Activated CD8-positive, alpha-beta T cell treated with anti-CD3 and anti-CD28 coated beads, Interleukin-2, amount 10 ng/mL, durations not matched to agents 7 days and 5 days (primary cell): Measurements from ENCODE around the gene IFIT3. TPM values are rescaled to one million over a fixed set of nuclear protein-coding genes. Genes with fewer than 3 reads are reported as not detected.

Experiments used
- ATAC-seq: fragments of 150-1000 bp; cut with Tn5 transposase; one replicate; pipeline ENCODE4 v1.10.0; 2021; ENCODE audit warnings: moderate library complexity
- CTCF ChIA-PET: fragments of 350-600 bp; sonication (Branson Sonifier 250); formaldehyde crosslinking; loops from one replicate; lab custom pipeline; 2021; ENCODE audit warnings: antibody characterized with exemption; lab: Charles Lee
- POLR2A ChIA-PET: fragments of 350-600 bp; sonication (Branson Sonifier 250); formaldehyde crosslinking; loops from one replicate; lab custom pipeline; 2021; ENCODE audit warnings: antibody characterized with exemption; lab: Charles Lee
- DNase-seq: peaks from one replicate; pipeline ENCODE4 v3.0.0-alpha.2; 2020
- H3K27ac Mint-ChIP-seq: one replicate; pipeline ENCODE4 v1.8.0; 2021; ENCODE audit warnings: mild to moderate bottlenecking, mixed read lengths
- H3K27me3 Mint-ChIP-seq: one replicate; pipeline ENCODE4 v1.8.0; 2021; ENCODE audit warnings: low read depth, mixed read lengths
- H3K36me3 Mint-ChIP-seq: one replicate; pipeline ENCODE4 v1.8.0; 2021; ENCODE audit warnings: low read depth, mixed read lengths
- H3K4me1 Mint-ChIP-seq: one replicate; pipeline ENCODE4 v1.8.0; 2021; ENCODE audit warnings: low read depth, mixed read lengths
- H3K4me3 Mint-ChIP-seq: one replicate; pipeline ENCODE4 v1.8.0; 2021; ENCODE audit warnings: mild to moderate bottlenecking, mixed read lengths
- H3K9me3 Mint-ChIP-seq: one replicate; pipeline ENCODE4 v1.8.0; 2022; ENCODE audit warnings: mixed read lengths; ENCODE audit not compliant: insufficient read depth
- total RNA-seq, 2 experiments: library from RNA; stranded (reverse); gene quantifications; one replicate each; pipeline ENCODE4 v1.2.3, GENCODE V29; 2021

IFIT3 gene
- total RNA-seq, 2 experiments from 2014 or later: 42.8 to 43.7 TPM

- H3K36me3 Mint-ChIP-seq: no peaks in the 10 kb centered on the region
These were observed 51.3 kb downstream of the IFIT3 start for GRCh38 chr10:89379103-89379502.

GRCh38 chr10:89382757-89383156 is 55.0 kb downstream of the IFIT3 start:
- Mint-ChIP-seq H3K36me3 (no peaks in the 10 kb centered on the region), H3K9me3 (no peaks in the 10 kb centered on the region), H3K27ac (no peak overlapping the region), H3K4me1 (no peaks in the 10 kb centered on the region), H3K4me3 (no peak overlapping the region), H3K27me3 (peaks cover 9% of the 10 kb centered on the region)
- ChIA-PET CTCF (interaction anchor here (1.6 to 2.0 kb wide), 2 partner anchors 9 to 14 kb away, joined by 5 to 13 read pairs; partner anchors contain the start of gene IFIT1), POLR2A (no interaction called here)
- DNase-seq (no peak), ATAC-seq (no peak)

More at GRCh38 chr10:89379103-89379502, 51.3 kb downstream of the IFIT3 start:
- ATAC-seq (no peak), DNase-seq (no peak)
- H3K4me1 Mint-ChIP-seq: no peaks in the 10 kb centered on the region
- CTCF ChIA-PET: interaction anchor here (0.7 to 1.3 kb wide), 3 partner anchors 10 to 13 kb away, joined by 3 to 11 read pairs (median 4); partner anchors contain the start of gene IFIT1
- no peaks in the 10 kb centered on the region for H3K9me3 Mint-ChIP-seq
- peaks cover 8% of the 10 kb centered on the region for H3K27me3 Mint-ChIP-seq
- POLR2A ChIA-PET: no interaction called here
- H3K27ac Mint-ChIP-seq: no peak overlapping the region
- no peak overlapping the region for H3K4me3 Mint-ChIP-seq

- Mint-ChIP-seq H3K9me3 (no peaks in the 10 kb centered on the region), H3K27ac (no peak overlapping the region), H3K27me3 (peaks cover 9% of the 10 kb centered on the region), H3K4me1 (no peaks in the 10 kb centered on the region), H3K4me3 (no peak overlapping the region), H3K36me3 (no peaks in the 10 kb centered on the region)
- ChIA-PET CTCF (interaction anchor here (1.6 to 2.0 kb wide), 2 partner anchors 7 to 16 kb away, joined by 5 to 13 read pairs; partner anchors contain the start of gene IFIT1), POLR2A (no interaction called here)
- DNase-seq: no peak
- ATAC-seq: no peak
These were observed 56.9 kb downstream of the IFIT3 start for GRCh38 chr10:89384474-89385340.

- DNase-seq (no peak), ATAC-seq (no peak)
- H3K27ac Mint-ChIP-seq: no peak overlapping the region
- peaks cover 6% of the 10 kb centered on the region for H3K36me3 Mint-ChIP-seq
- ChIA-PET POLR2A (interaction anchor here (0.9 kb wide), 1 partner anchor 29 kb away, joined by 3 read pairs; no protein-coding TSS in a partner anchor), CTCF (interaction anchor here (0.6 to 4.5 kb wide), 8 partner anchors 9 to 171 kb away, joined by 3 to 26 read pairs (median 4); partner anchors contain the start of gene LIPA)
- H3K27me3 Mint-ChIP-seq: peaks cover 6% of the 10 kb centered on the region
- H3K4me3 Mint-ChIP-seq: no peak overlapping the region
- peaks cover 9% of the 10 kb centered on the region for H3K4me1 Mint-ChIP-seq
- H3K9me3 Mint-ChIP-seq: no peaks in the 10 kb centered on the region
These were observed 61.0 kb downstream of the IFIT3 start for GRCh38 chr10:89388806-89389205.

- peaks cover 6% of the 10 kb centered on the region for H3K36me3 Mint-ChIP-seq
- H3K27me3 Mint-ChIP-seq: peaks cover 3% of the 10 kb centered on the region
- no peaks in the 10 kb centered on the region for H3K9me3 Mint-ChIP-seq
- ATAC-seq (no peak), DNase-seq (no peak)
- no peak overlapping the region for H3K27ac Mint-ChIP-seq
- peaks cover 13% of the 10 kb centered on the region for H3K4me1 Mint-ChIP-seq
- no peak overlapping the region for H3K4me3 Mint-ChIP-seq
- ChIA-PET CTCF (interaction anchor here (0.7 to 4.5 kb wide), 6 partner anchors 11 to 172 kb away, joined by 3 to 26 read pairs (median 4); partner anchors contain the start of gene LIPA), POLR2A (interaction anchor here (0.9 kb wide), 1 partner anchor 29 kb away, joined by 3 read pairs; no protein-coding TSS in a partner anchor)
These were observed 61.5 kb downstream of the IFIT3 start for GRCh38 chr10:89389254-89389653.

Other genes starting within 250 kb of the IFIT3 start
- not detected for gene CH25H, start 120.7 kb upstream of the IFIT3 start, total RNA-seq
- 10 to 100 TPM; 23.5 to 29.2 TPM for gene LIPA, start 76.2 kb upstream of the IFIT3 start, total RNA-seq
- gene IFIT2, start 26.0 kb upstream of the IFIT3 start, total RNA-seq: 1 to 10 TPM; 7.3 TPM
- gene IFIT1B, start 50.1 kb downstream of the IFIT3 start, total RNA-seq: not detected
- 10 to 100 TPM; 29.8 to 31.8 TPM for gene IFIT1, start 64.6 kb downstream of the IFIT3 start, total RNA-seq
- gene IFIT5, start 86.6 kb downstream of the IFIT3 start, total RNA-seq: 10 to 100 TPM; 22.5 to 22.7 TPM
- not detected for gene SLC16A12, start 207.6 kb downstream of the IFIT3 start, total RNA-seq